HepG2 (cell line): ENCODE data around the gene RAB11FIP5. TPM values are rescaled to one million over a fixed set of nuclear protein-coding genes. Genes with fewer than 3 reads are reported as not detected.

Experiments used
- CERS6 ChIP-seq: sonication (generic); formaldehyde crosslinking; IDR thresholded peaks from 2 replicates; pipeline ENCODE4 v1.5.0; 2020; ENCODE audit warnings: missing genetic modification reagents
- FOSL1 ChIP-seq: sonication (generic); formaldehyde crosslinking; IDR thresholded peaks from 2 replicates; pipeline ENCODE4 v1.9.0; 2021; ENCODE audit warnings: missing genetic modification reagents, borderline replicate concordance
- FOXM1 ChIP-seq: sonication (generic); formaldehyde crosslinking; IDR thresholded peaks from 2 replicates; pipeline ENCODE4 v1.5.0; 2020; ENCODE audit warnings: missing genetic modification reagents
- HDAC1 ChIP-seq: sonication (generic); formaldehyde crosslinking; IDR thresholded peaks from 2 replicates; pipeline ENCODE4 v1.5.1; 2020; ENCODE audit warnings: mild to moderate bottlenecking, missing genetic modification reagents
- HES4 ChIP-seq: sonication (generic); formaldehyde crosslinking; IDR thresholded peaks from 2 replicates; pipeline ENCODE4 v1.9.0; 2021; ENCODE audit warnings: mild to moderate bottlenecking, missing genetic modification reagents, borderline replicate concordance
- MTA3 ChIP-seq: sonication (generic); formaldehyde crosslinking; IDR thresholded peaks from 2 replicates; pipeline ENCODE4 v1.4.0; 2020; ENCODE audit warnings: missing genetic modification reagents
- MXI1 ChIP-seq: IDR thresholded peaks from 3 replicates; pipeline ENCODE4 v1.6.1; 2012; ENCODE audit warnings: low read depth, low read length, inconsistent platforms, borderline replicate concordance
- NR1H2 ChIP-seq: sonication (generic); formaldehyde crosslinking; IDR thresholded peaks from 2 replicates; pipeline ENCODE4 v1.8.1; 2022; ENCODE audit warnings: low read depth, missing genetic modification reagents, borderline replicate concordance
- PHF20 ChIP-seq: sonication (generic); formaldehyde crosslinking; IDR thresholded peaks from 2 replicates; pipeline ENCODE4 v1.5.0; 2020; ENCODE audit warnings: mild to moderate bottlenecking, missing genetic modification reagents
- POGZ ChIP-seq: sonication (generic); formaldehyde crosslinking; IDR thresholded peaks from 2 replicates; pipeline ENCODE4 v1.4.0; 2020; ENCODE audit warnings: mild to moderate bottlenecking, missing genetic modification reagents
- REST ChIP-seq, 2 experiments: IDR thresholded peaks; 2 replicates each; pipeline ENCODE4 v1.6.1; 2011 to 2012; ENCODE audit warnings: low read length in 2 of 2, borderline replicate concordance in 1 of 2, low read depth in 1 of 2, mild to moderate bottlenecking in 1 of 2, moderate library complexity in 1 of 2
- SIX4 ChIP-seq: sonication (generic); formaldehyde crosslinking; IDR thresholded peaks from 2 replicates; pipeline ENCODE4 v1.4.0; 2020; ENCODE audit warnings: missing genetic modification reagents
- SRY ChIP-seq: sonication (generic); formaldehyde crosslinking; IDR thresholded peaks from 2 replicates; pipeline ENCODE4 v1.8.0; 2022; ENCODE audit warnings: mild to moderate bottlenecking, missing genetic modification reagents
- TAF1 ChIP-seq: sonication (generic); formaldehyde crosslinking; IDR thresholded peaks from 2 replicates; pipeline ENCODE4 v1.4.0; 2020; ENCODE audit warnings: missing genetic modification reagents
- TRAFD1 ChIP-seq: sonication (generic); formaldehyde crosslinking; IDR thresholded peaks from 2 replicates; pipeline ENCODE4 v1.5.1; 2020; ENCODE audit warnings: missing genetic modification reagents, mild to moderate bottlenecking, borderline replicate concordance
- ZFP41 ChIP-seq: sonication (generic); formaldehyde crosslinking; IDR thresholded peaks from 2 replicates; pipeline ENCODE4 v1.4.0; 2020; ENCODE audit warnings: mild to moderate bottlenecking, missing genetic modification reagents, borderline replicate concordance
- ZMYM4 ChIP-seq: sonication (generic); formaldehyde crosslinking; IDR thresholded peaks from 2 replicates; pipeline ENCODE4 v1.8.1; 2023; ENCODE audit warnings: mild to moderate bottlenecking, missing genetic modification reagents
- ZNF12 ChIP-seq: sonication (generic); formaldehyde crosslinking; IDR thresholded peaks from 2 replicates; pipeline ENCODE4 v1.5.0; 2020; ENCODE audit warnings: missing genetic modification reagents
- ZNF180 ChIP-seq: sonication (generic); formaldehyde crosslinking; IDR thresholded peaks from 2 replicates; pipeline ENCODE4 v1.4.0; 2020; ENCODE audit warnings: low read depth, missing genetic modification reagents, borderline replicate concordance
- ZNF432 ChIP-seq: sonication (generic); formaldehyde crosslinking; IDR thresholded peaks from 2 replicates; pipeline ENCODE4 v1.5.0; 2020; ENCODE audit warnings: missing genetic modification reagents, mild to moderate bottlenecking, borderline replicate concordance
- ZNF572 ChIP-seq: sonication (generic); formaldehyde crosslinking; IDR thresholded peaks from 2 replicates; pipeline ENCODE4 v1.5.1; 2020; ENCODE audit warnings: mild to moderate bottlenecking, missing genetic modification reagents
- ZNF720 ChIP-seq: sonication (generic); formaldehyde crosslinking; IDR thresholded peaks from 2 replicates; pipeline ENCODE4 v1.4.0; 2020; ENCODE audit warnings: missing genetic modification reagents
- ZNF788 ChIP-seq: sonication (generic); formaldehyde crosslinking; IDR thresholded peaks from 2 replicates; pipeline ENCODE4 v1.5.0; 2020; ENCODE audit warnings: mild to moderate bottlenecking, missing genetic modification reagents, borderline replicate concordance
- ZNF83 ChIP-seq: sonication (generic); formaldehyde crosslinking; IDR thresholded peaks from 2 replicates; pipeline ENCODE4 v1.4.0; 2020; ENCODE audit warnings: missing genetic modification reagents, mild to moderate bottlenecking, borderline replicate concordance
- polyA plus RNA-seq, 8 experiments: library from polyadenylated mRNA; depleted of rRNA in 3 of 8; stranded (reverse) in 7 of 8; unstranded in 1 of 8; fragments of >200 nt; fragmentation: Illumina TruSeq in 4 of 8; extraction: Trizol in 4 of 8; gene quantifications; 2 replicates each; pipeline versions ENCODE4 v1.2.1 to v1.2.3, GENCODE V29; 2011 to 2016; ENCODE audit warnings: low read depth in 4 of 8, missing spikeins in 1 of 8, mixed read lengths in 1 of 8; ENCODE audit not compliant: insufficient read depth in 1 of 8
- total RNA-seq, 5 experiments: library from RNA; depleted of rRNA; stranded (reverse); fragments of >200 nt; fragmentation: Illumina TruSeq; extraction: Trizol; gene quantifications; 2 replicates each; pipeline ENCODE4 v1.2.3, GENCODE V29; 2016; ENCODE audit warnings: low read depth in 1 of 5

RAB11FIP5 gene
- total and polyA plus RNA-seq, 2 of the 13 experiments (the other 11 are each of a cell fraction or from before 2014, with no cell fraction given) = 9.4 to 22.9 TPM

- TF ChIP-seq ZNF788 (CRISPR knock-in tag) (no peak), HDAC1 (peak; percentile 42; the same call in 1 of the 2 replicates), ZMYM4 (CRISPR knock-in tag) (no peak), ZNF572 (CRISPR knock-in tag) (no peak), FOSL1 (no peak), NR1H2 (no peak; the same call in 1 of the 2 replicates), HES4 (peak; percentile 90), ZNF720 (CRISPR knock-in tag) (peak; percentile 48; the same call in 1 of the 2 replicates), MXI1 (no peak), FOXM1 (CRISPR knock-in tag) (no peak), ZFP41 (no peak), SIX4 (peak; percentile 6; the same call in 1 of the 2 replicates), SRY (no peak), MTA3 (CRISPR knock-in tag) (no peak), ZNF180 (CRISPR knock-in tag) (no peak), ZNF432 (no peak), CERS6 (CRISPR knock-in tag) (no peak), ZNF83 (CRISPR knock-in tag) (no peak; the same call in 1 of the 2 replicates), PHF20 (CRISPR knock-in tag) (peak; percentile 32; the same call in 1 of the 2 replicates), TAF1 (CRISPR knock-in tag) (no peak), REST (IDR thresholded peaks at IDR 0.05; ENCODE audit: borderline replicate concordance in 1 of 2, low read depth in 1 of 2, low read length in 2 of 2) (peak in 1 of 2 experiments; percentile 50; a peak in 1 of 4 replicates), ZNF12 (CRISPR knock-in tag) (peak; percentile 5; the same call in 1 of the 2 replicates), POGZ (CRISPR knock-in tag) (no peak), TRAFD1 (CRISPR knock-in tag) (no peak)
Measured at GRCh38 chr2:73070643-73071359, 41.9 kb downstream of the RAB11FIP5 start (continued).
